NCI-H2107 treated with DMSO at 0.1 percent for 48 hours (cell line): Measurements from ENCODE around the gene DGLUCY.
"Not testable (repeated sequence)": the region's sequence is repeated elsewhere in the genome, so short reads cannot be mapped to it uniquely, and the experiment has no call there.

ENCODE experiments used
- DNase-seq: peaks from one replicate; lab custom pipeline; 2025; ENCODE audit not compliant: unreplicated experiment; lab: John Stamatoyannopoulos, UW

Gene DGLUCY

DNA sequence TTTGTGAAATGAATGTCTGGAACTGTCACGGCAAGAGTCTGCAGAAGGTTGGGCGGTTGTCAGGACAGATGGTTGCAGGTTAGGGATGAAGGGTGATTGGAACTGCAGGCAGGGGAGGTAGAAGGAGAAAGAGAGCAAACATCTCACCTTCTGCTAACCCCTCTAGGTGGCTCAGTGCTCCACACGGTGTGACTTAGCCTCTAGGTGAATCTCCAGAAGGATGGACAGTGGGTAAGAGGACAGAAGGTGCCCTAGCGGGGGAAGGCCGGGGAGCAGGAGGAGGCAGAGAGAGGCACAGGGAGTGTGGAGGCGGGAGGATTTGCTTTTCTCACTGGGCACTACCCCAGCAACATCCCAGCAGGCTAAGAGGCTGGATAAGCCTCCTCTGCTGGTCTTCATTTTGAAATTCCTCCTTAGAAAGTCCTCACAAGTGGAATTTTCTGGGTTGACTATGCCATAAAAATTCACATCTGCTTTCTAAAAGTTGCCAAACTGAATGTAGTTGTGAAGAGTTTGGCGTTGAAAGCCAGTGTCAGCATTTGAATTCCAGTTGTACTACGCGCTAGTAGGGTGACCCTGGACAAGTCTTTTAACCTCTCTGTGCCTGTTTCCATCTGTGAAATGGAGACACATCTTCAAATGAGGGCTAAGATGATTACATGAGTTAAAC, 141.3 kb downstream of the DGLUCY start:
- no peak for DNase-seq

DNA sequence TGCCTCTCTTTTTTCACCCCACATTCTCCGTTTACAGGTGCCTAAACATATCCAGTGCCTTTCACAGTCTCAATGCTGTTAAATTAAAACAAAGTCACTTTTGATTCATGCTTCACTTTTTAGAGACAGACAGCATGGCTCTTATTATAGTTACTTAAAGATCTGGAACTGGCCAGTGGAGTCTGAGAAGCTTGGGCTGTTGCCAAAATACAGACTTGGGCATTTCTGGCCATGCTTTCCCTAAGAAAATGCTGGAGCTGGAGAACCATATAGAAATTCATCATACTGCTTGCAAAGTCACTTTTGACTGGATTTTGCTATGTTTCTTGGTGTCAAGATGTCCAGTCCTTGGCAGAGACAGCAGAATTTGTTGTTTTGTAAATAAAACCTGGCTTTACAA, 142.8 kb downstream of the DGLUCY start:
- DNase-seq, result no peak

DNA sequence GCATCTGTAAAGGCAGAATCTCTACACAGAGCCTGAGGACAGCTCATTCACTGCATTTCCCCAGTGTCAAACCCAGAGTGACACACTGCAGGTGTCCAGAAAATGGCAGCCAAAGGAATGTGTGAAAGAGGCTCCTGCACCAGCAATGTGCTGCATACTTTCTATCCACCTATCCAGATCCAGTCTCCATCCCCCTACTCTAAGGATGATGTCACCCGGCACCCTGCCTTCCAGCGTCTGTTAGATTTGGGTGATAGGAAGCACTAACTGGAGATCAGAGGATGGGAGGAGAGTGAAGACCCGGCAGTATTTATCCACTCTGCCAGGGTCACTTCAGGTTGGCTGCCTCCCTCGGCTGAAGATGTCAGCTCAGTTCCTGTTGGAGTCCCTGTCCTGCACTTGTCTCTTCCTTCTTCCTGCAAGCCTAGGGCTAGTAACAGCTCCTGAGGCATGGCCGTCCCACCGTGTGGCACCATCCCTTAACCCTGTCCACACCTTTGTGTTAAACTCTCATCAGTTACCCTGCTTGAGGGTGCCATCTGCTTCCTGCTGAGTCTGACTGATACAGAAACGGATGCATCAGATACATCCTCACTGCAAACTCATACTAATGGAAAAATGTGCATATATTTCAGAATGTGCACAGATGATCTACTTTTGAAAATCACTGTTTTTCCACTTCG, 143.6 kb downstream of the DGLUCY start:
- no peak for DNase-seq

DNA sequence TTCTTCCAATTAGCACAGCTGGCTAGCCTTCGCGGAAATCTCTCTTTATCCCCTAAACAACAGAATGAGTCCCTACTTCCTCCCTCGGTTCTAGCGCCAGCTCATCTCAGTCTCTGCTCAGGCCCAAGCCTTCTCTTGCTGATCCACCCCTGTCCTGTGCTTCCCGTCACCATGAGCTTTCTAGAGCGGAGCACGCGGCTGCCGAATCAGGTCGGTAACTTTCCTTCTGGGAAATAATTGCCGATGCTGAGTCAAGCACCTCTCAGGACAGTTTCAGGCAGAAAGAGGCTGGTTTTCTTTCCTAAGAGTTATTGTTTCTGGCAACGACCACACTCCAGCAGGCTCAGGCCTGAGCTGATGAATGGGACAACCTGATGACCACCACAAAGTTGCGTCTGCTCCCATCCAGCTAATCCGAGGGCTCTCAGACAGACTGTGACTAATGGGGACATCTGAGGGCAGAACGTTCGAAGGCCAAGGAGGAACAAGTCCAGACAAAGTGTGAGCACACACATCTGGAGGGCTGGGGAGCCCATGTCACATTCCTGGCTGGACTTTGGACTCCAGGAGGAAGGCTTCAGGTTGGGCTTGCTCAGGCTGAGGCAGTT, 144.2 kb downstream of the DGLUCY start:
- DNase-seq, result no peak

DNA sequence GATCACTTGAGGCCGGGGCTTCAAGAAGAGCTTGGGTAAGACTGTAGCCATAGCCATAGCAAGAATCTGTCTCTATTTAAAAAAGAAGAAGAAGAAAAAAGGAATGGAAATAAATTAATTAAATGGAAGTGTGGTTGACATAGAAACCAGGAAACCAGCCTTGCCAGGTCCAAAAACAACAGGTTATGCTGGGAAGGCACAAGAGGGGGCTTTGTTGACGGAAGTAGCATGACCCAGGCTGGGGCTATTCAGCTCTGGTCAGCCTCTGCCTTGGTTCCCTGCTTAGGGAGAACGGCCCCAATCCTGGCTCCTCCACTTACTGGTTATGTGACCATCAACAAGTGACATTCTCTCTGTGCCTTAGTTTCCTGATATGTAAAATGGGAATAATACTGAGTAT, 145.0 kb downstream of the DGLUCY start:
- no peak for DNase-seq

DNA sequence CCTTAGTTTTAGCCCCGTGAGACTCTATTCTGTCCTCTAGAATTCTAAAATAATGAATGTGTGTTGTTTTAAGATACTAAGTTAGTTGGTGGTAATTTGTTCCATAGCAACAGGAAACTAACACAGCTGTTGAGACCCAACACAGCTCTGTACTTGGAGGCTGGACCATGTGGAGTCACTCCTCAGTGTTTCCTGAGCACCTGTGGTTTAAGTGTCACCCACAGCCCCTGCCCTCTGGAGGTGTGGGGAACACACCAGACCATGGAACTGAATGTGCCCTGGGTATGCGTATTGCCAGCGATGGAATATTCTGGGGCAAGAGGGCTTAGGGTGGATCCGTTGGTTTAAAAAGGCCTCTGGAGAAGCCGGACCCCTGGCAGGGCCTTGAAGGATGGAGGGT, 147.2 kb downstream of the DGLUCY start:
- no peak for DNase-seq

DNA sequence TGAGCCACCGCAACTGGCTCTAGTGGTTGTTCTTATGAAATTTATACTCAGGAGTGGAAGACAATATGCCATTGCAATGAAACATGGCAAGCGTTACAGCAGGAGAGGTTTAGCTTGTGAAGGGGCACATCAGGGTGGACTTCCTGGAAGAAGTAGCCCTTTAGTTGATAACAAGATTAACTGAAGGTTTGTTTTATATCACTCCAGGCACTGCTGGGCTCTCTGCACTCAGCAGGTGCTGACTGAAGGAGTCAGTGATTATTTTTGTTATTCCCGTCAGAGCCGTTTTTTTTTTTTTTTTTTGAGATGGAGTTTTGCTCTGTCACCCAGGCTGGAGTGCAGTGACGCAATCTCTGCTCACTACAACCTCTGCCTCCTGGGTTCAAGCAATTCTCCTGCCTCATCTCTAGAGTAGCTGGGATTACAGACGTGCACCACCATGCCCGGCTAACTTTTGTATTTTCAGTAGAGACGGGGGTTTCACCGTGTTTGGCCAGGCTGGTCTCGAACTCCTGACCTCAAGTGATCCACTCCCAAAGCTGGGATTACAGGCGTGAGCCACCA, 148.2 kb downstream of the DGLUCY start:
- DNase-seq, result no peak

DNA sequence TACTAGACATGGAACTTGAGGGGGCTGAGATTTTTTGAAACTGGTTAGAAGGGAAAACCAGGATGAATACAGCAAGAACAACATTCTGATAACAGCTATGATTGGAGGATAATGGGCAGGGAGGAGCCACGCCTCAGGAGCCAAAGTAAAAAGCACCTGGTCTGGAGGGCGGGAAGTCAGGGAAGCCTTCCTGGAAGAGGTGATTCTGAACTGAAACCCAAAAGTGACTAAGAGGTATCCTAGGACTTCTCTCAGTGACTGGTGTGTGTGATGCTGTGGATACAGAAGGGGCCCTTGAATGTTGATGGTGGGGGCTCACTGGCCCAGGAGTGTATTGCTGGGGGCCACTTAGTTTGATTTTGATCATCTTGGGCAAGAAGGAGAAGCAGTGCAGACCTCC, 149.5 kb downstream of the DGLUCY start:
- no peak for DNase-seq

DNA sequence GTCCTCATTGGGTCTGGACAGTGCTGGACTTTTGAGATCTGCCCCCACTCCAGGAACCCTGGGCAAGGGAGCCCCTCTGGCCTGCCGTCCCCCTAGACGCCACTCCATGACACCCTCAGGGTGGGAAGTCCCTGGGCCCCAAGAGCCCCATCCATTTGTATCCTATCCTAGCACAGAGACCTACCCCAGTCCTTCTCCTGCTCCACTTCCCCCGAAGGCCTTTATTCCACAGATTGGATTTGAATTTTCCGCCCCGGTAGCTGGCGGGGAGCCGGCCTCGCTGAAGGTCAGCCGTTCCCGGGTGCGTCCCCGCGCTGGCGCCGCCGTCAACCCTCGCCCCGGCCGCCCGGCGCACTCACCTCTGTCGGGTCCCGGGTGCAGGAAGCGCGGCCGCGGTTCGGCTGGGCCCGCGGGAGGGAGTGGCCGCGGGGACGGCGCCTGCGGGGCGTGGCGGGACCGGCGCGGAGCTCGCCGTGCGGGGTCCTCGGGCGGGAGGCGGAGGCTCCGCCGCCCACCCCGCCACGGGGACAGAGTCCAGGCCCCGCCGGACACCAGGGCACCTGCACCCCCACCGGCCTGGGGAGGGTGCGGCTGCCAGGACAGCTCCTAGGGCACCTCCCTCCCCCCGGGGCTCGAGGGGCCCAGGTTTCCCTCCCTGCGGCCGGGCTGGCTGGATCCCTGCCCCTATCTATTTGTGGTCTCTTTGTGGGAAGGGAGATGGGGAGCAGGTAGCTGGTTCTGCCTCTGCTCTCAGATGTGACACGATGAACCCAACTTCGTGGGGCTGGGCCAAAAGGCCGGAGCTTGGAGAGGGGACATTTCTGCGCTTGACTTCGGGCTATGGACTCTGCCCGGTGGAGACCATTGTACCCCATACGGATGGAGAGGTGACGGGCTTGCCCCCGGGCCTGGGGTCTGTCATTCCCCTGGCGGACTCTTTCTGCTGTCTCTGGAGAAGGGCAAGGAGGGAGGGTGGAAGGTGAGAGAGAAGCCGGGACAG, 150.6 kb downstream of the DGLUCY start:
- no peak for DNase-seq

DNA sequence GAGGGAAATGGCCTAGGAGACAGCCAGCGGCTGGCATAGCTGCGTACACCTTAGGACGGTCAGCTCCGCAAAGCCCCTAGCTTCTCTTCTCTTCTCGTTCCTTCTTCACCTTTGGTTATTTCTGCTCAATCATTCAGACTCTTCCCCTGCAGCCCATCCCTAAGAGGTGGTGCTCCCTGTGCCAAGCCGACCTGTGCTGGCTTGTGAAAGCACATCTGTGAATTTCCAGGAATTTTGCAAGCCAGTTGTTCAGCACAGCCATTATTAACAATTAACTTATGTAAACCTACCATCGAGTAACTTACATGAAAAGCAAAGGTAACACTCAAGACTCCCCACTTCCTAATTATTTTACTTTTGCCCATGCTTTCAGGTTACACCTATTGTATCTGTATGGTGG, 151.5 kb downstream of the DGLUCY start:
- no peak for DNase-seq

DNA sequence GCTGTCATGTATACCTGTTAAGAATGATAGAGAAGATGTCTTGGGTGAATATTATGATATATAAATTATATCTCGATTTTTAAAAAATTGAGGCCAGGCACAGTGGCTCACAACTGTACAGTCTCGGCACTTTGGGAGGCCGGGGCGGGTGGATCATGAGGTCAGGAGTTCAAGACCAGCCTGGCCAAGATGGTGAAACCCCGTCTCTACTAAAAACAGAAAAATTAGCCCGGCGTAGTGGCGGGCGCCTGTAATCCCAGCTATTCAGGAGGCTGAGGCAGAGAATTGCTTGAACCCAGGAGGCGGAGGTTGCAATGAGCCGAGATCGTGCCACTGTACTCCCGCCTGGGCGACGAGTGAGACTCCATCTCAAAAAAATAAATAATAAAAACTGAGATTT, 152.4 kb downstream of the DGLUCY start:
- DNase-seq, result not testable (repeated sequence)

DNA sequence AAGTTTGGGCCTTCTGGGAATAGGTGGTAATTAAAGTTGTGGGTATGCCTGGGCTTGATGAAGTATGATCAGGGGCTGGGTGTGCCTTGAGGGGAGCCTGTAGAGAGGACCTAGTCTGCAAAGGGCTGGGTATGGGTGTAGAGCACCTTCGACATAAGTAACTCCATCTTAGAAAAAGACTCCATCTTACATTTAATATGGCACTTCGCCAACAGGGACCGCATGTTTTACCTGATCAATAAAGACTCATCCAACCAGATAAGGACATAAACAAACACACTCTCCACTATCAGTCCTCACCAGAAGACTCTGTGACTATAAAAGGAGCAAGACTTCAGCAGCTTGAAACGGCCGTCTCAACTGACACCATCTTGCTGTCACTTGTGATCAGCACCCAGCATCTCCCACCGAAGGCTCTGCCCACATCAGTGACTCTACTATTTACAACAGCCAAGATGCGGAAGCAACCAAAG, 154.1 kb downstream of the DGLUCY start:
- no peak for DNase-seq

DNA sequence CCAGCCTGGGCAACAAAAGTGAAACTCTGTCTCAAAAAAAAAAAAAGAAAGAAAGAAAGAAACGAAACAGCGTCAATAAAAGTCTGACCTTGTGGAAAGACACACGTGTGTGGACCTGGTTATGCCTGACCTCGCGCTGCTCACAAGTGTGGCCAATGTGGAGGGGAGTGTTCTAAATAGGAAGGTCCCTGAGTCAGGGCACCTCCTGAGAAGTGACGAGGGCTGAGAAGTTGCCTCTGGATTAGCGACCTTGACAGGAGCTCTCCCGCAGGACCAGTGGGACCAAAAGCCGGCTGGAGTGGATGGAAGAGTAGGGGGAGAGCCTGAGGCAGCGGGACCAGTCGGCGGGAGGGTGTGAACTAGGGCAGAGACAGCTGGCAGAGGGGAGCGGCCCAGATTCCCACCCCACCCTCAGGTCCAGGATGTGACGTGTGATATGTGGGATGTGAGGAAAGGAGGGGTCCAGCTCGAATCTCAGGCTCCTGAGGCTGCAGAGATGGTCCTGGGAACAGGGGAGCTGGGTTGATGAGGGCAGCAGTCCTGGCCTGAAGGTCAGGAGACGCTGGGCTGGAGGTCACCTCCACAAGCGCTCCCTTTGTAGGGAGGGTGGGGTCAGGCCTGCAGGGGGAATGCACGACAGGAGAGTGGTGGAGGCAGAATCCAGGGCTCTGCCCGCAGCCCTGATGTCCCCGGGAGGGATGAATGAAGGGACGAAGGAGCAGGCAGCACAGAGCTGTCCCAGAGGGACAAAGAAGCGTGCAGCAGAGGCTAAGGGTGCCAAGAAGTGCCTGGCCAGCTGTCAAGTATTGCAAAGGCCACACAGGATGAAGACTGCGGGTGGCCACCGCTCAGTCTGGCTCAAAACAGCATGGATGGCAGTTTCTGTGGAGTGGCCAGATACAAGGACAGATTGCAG, 155.5 kb downstream of the DGLUCY start:
- DNase-seq, result no peak

DNA sequence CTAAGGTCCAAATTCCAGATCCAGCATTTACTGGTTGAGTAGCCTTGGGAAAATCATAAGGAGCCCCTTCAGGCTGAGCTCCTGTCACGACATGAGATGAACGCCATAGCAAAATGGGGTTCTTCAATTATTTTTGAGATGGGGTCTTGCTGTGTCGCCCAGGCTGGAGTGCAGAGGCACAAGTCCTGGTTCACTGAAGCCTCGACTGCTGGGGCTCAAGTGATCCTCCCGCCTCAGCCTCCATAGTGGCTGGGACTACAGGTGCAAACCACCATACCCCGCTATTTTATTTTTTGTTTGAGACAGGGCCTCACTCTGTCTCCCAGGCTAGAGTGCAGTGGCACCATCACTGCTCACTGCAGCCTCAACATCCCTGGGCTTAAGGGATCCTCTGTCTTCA, 156.3 kb downstream of the DGLUCY start:
- DNase-seq, result no peak

DNA sequence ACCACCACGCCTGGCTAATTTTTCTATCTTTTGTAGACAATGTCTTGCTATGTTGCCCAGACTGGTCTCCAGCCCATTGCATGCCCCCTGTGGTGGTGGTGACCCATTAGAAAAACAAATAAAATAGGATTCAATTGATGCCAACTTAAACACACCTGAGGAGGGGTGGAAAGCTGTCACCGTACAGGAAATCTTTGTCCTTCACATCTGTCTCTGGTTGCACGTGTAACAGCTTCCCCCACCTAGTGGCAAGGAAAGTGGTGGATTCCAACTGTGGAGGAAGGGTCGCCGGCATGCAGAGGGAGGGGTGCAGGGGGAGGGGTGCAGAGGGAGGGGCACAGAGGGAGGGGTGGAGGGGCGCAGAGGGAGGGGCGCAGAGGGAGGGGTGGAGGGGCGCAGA, 156.7 kb downstream of the DGLUCY start:
- DNase-seq, result no peak

DNA sequence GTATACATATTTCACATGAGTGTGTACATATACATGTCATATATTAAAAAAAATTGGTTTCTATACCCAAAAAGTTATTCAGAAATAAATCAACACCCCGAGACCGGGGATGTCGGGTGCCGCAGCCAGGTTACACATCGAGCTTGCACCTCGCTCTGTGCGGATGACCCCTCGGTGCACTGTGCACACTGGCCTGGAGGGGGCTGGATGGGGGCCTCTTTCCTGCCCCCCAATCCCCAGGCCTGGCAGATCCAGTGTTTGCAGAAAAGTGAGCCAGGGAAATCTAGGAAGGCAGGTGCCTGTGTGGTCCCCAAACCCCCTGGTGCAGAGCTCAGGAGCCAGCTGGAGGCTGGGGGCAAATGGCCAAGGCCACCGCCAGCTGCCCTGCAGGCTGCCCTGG, 157.8 kb downstream of the DGLUCY start:
- no peak for DNase-seq

DNA sequence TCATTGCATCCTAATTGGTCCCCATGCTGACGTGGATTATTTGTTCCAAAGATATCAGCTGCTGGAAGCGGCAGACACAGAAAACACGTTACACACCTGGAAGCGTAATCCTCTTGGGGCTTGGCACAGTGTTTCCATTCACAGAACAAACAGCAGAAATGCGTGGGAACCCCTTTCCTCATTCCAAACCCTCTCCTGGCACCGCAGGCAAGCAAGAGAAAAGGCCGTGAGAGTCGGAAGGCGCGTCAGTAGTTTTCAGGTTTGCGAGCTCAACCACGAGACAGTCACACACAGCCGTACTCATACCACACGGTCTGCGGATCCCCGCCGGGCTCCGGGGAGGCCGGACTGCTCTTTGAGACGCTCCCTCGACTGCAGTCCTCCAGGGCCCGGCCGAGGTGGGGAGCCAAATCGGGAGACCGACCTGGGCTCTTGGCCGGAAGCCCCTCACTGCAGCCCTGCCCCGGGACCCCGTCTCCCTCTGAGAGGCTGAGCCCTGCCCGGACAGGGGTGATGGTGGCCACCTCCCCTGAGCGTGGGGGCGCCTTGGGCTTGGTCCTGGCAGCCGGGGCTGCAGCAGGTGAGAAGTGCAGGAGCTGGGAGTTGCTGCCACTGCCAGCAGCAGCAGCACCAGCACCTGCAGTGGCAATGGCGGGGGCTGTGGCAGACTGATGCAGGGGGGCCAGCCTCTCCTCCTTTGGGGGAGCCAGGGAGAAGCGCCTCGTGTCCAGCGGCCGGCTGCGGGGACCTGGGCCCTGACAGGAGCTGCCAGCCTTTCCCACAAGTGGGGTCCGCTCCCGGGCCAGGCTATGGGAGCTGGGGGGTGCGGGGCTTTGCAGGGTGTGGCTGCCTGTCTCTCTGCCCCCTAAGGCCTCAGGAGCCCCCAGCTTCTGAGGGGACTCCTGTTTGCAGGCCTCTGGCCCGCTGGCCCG, 158.7 kb downstream of the DGLUCY start:
- peak; percentile 80 for DNase-seq

DNA sequence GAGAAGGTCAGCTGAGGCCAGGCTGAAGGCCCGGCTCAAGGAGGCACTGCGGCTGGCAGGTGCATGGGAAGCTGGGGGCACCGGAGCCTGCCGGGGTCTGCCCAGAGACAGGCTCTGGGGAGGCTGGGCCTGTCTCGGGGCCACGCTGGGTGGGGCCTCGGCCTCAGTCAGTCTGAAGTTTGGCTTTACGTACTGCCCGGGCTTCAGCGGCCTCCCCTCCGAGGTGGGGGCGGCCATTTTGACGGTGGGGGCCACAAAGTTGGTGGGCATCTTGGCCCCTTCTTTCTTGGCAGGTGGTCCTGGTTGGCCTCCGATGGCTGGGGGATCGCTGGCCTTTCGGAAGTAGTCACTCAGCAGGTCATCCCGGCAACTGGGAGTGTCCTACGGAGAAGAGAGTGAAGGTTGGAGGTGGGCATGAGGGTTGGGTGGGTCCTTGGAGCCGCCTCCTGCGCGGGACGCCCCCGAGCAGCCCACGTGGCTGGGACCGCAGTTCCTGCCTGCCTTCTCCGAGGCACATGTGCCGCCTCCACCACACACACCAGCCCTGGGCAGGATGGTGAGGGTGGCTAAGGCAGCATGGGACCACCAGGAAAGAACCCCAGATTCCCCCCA, 159.5 kb downstream of the DGLUCY start:
- DNase-seq, result no peak
